GM18498 (cell line): ENCODE measurements around the gene SLC22A23.

Source experiments
- ATAC-seq: cut with Tn5 transposase; IDR thresholded peaks from one replicate; pipeline ENCODE4 v1.9.1; 2021; ENCODE audit warnings: mild to moderate bottlenecking, moderate library complexity; ENCODE audit not compliant: unreplicated experiment

Gene SLC22A23

GRCh38 chr6:3290149-3290930 lies 166.5 kb downstream of the SLC22A23 start:
- ATAC-seq = no peak

- ATAC-seq = no peak
Measured at GRCh38 chr6:3289664-3290055, 167.2 kb downstream of the SLC22A23 start.

GRCh38 chr6:3288711-3289663 lies 167.9 kb downstream of the SLC22A23 start:
- no peak for ATAC-seq

- ATAC-seq = no peak
Measured at GRCh38 chr6:3287976-3288707, 168.7 kb downstream of the SLC22A23 start.

GRCh38 chr6:3287308-3287707 lies 169.5 kb downstream of the SLC22A23 start:
- ATAC-seq = no peak

GRCh38 chr6:3286641-3287171 lies 170.1 kb downstream of the SLC22A23 start:
- no peak for ATAC-seq

- ATAC-seq = no peak
Measured at GRCh38 chr6:3285732-3286131, 171.1 kb downstream of the SLC22A23 start.

GRCh38 chr6:3285049-3285639 lies 171.7 kb downstream of the SLC22A23 start:
- ATAC-seq = no peak

- no peak for ATAC-seq
Measured at GRCh38 chr6:3284436-3284876, 172.4 kb downstream of the SLC22A23 start.

GRCh38 chr6:3283641-3284435 lies 173.0 kb downstream of the SLC22A23 start:
- no peak for ATAC-seq

- no peak for ATAC-seq
Measured at GRCh38 chr6:3283241-3283640, 173.6 kb downstream of the SLC22A23 start.

- no peak for ATAC-seq
Measured at GRCh38 chr6:3282476-3283236, 174.2 kb downstream of the SLC22A23 start.

- no peak for ATAC-seq
Measured at GRCh38 chr6:3281631-3282475, 175.0 kb downstream of the SLC22A23 start.

GRCh38 chr6:3280866-3281465 lies 175.9 kb downstream of the SLC22A23 start:
- no peak for ATAC-seq

- ATAC-seq = no peak
Measured at GRCh38 chr6:3280091-3280490, 176.8 kb downstream of the SLC22A23 start.

GRCh38 chr6:3278691-3279090 lies 178.2 kb downstream of the SLC22A23 start:
- ATAC-seq = no peak

GRCh38 chr6:3277851-3278416 lies 178.9 kb downstream of the SLC22A23 start:
- no peak for ATAC-seq
